AG08395 (cell line): Measurements from ENCODE around the gene RNF213.
"Not testable (repeated sequence)": the region's sequence is repeated elsewhere in the genome, so short reads cannot be mapped to it uniquely, and the experiment has no call there.

Experiments used
- DNase-seq: peaks from one replicate; pipeline ENCODE4 v3.0.0; 2012; ENCODE audit warnings: mixed read lengths, low spot score

Gene RNF213

GRCh38 chr17:80295146-80295545, 34.5 kb downstream of the RNF213 start:
- no peak for DNase-seq

GRCh38 chr17:80295559-80295958, 34.9 kb downstream of the RNF213 start:
- DNase-seq = no peak

- no peak for DNase-seq
Measured at GRCh38 chr17:80296221-80296620, 35.6 kb downstream of the RNF213 start.

- no peak for DNase-seq
Measured at GRCh38 chr17:80297996-80298560, 37.4 kb downstream of the RNF213 start.

GRCh38 chr17:80299350-80300100, 38.9 kb downstream of the RNF213 start:
- DNase-seq = not testable (repeated sequence)

- not testable (repeated sequence) for DNase-seq
Measured at GRCh38 chr17:80300756-80301155, 40.1 kb downstream of the RNF213 start.

GRCh38 chr17:80303824-80304223, 43.2 kb downstream of the RNF213 start:
- no peak for DNase-seq

- DNase-seq = no peak
Measured at GRCh38 chr17:80307994-80308691, 47.5 kb downstream of the RNF213 start.

- no peak for DNase-seq
Measured at GRCh38 chr17:80308692-80309517, 48.3 kb downstream of the RNF213 start.

- no peak for DNase-seq
Measured at GRCh38 chr17:80311216-80311827, 50.7 kb downstream of the RNF213 start.

GRCh38 chr17:80312621-80313135, 52.0 kb downstream of the RNF213 start:
- no peak for DNase-seq

- no peak for DNase-seq
Measured at GRCh38 chr17:80313160-80313829, 52.6 kb downstream of the RNF213 start.

- not testable (repeated sequence) for DNase-seq
Measured at GRCh38 chr17:80313946-80314345, 53.3 kb downstream of the RNF213 start.

GRCh38 chr17:80315517-80316182, 55.0 kb downstream of the RNF213 start:
- DNase-seq = no peak

GRCh38 chr17:80316431-80316830, 55.8 kb downstream of the RNF213 start:
- DNase-seq = no peak

GRCh38 chr17:80316927-80317705, 56.5 kb downstream of the RNF213 start:
- DNase-seq = no peak

- DNase-seq = no peak
Measured at GRCh38 chr17:80317706-80317980, 57.0 kb downstream of the RNF213 start.

- DNase-seq = no peak
Measured at GRCh38 chr17:80318166-80318565, 57.5 kb downstream of the RNF213 start.

GRCh38 chr17:80319262-80319998, 58.8 kb downstream of the RNF213 start:
- DNase-seq = no peak
